ENCODE data around the gene BCL11B.
"Not testable (repeated sequence)": the region's sequence is repeated elsewhere in the genome, so short reads cannot be mapped to it uniquely, and the experiment has no call there.

The BCL11B gene

GRCh38 chr14:99194736-99195135 lies 77.3 kb downstream of the BCL11B start:
- DNase-seq = no peak

DNA sequence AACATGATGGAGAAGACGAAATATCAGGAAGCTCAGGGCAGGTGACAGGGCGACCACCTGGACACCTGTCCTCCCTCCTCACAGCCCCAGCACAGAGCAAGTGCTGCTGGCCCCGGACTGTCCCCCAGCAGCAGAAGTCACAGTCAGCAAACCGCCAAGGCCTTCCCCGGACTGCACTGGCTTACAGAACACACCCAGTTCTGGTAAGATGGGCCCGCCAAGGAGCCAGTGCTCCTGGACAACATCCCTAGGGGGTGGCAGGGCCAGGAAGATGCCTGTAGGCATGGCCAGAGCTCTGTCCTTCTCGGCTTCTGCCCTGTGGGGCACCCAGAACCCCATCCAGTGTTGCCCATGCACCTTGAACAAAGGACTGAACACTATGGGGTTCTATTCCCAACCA lies 77.9 kb downstream of the BCL11B start:
- DNase-seq = no peak

DNA sequence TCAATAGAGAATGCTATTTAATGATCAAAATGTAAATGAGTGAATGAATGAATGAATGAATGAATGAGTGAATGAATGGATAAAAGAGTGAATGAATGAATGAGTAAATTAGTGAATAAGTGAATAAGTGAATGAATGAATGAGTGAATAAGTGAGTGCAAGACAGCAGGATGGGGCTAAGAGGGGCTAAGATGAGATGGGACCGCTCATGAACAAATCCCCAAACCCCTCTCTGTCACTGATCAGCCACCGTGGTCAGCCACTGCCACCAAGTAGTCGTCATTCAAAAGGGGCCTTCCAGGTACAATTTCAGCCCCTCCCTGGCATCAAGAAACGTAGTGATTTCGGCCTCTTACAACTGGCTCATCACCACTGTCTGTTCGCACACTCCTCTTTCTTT lies 79.2 kb downstream of the BCL11B start:
- no peak for DNase-seq

- DNase-seq = peak; percentile 87
These were observed 79.9 kb downstream of the BCL11B start for GRCh38 chr14:99192028-99192621.

DNA sequence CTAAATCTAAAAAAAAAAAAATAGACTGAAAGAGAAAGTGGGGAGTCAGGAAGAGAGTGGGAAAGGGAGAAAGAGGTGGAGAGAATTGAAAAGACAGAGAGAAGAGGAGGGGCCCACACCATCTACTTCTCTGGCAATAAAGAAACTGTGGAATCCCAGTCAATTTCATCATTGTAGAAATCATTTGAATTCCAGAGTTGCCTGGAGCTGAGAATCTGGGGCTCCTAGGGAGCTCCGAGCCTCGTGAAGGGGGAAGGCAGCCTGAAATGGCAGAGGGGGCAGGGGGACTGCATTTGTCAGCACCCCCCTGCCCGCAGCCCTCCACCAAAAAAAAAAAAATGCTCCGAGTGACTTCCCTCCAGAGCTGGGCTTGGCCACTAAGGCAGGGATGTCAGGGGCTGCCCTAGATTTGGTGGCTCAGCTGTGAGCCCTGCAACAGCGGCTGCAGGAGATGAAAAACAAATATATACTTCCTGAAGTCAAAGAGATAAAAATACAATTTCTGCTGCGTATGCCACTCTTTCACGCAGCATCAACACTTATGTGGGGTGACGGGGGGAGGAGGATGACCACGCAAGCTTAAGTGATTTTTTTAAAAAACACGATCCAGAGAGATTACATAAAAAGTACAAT lies 80.5 kb downstream of the BCL11B start:
- peak; percentile 50 for DNase-seq

DNA sequence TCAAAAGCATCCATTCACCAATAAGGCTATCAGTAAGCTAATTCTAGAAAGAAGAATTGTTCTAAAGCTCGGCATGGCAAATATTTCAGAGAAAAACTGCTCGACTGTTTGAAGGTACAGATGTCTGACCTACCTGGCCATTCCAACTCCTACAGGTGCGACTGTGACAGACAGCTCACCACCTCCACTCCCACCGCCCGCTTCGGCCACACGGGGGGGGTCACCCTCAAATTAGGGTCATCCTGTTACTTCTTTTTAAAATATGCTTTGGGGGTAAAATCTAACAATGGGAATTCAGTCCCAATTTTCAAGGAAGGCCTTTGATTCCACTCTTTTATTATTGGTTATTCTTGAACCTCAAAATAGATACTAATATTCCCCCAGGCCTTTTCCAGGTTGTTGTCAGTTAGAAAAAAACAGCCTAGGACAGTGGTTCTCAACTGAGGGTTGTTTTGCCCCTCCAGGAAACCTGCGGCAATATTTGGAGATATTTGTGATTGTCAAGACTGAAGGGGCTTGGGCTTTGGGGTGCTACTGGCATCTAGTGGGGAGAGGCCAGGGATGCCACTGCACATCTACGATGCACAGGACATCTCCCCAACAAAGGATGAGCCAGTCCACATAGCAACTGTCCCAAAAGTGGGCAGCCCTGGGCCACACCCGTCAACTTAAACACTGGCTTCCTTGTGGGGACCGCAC lies 81.2 kb downstream of the BCL11B start:
- DNase-seq = no peak

DNA sequence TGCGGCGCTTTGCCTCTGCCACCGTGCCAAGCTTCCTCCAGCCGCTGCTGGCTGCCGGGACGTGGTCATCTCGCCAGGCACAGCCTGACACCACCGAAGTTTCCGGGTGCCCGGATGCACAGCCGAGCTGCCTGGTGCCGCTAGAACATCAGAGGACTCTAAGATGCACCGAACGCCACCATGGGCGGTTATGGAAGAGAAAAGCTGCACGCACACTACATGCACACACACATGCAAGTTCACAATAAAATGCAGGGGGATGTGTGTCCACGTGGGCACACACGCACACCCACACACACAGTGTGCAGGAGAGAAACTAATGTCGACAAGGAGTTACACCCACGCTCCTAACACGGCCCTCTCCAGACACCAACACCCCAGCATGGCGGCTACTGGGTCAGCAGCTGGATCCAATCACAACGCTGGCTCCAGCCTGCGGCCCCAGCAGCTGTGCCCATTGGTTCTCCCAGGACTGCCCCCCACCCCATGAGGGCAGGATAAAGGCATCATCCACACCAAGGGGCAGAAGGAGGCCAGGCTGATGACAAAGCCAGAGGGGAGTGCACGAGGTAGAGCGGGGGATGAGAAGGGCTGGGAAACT lies 82.7 kb downstream of the BCL11B start:
- no peak for DNase-seq

- no peak for DNase-seq
These were observed 83.2 kb downstream of the BCL11B start for GRCh38 chr14:99188731-99189191.

GRCh38 chr14:99187858-99188257 lies 84.1 kb downstream of the BCL11B start:
- DNase-seq = no peak

- no peak for DNase-seq
These were observed 84.9 kb downstream of the BCL11B start for GRCh38 chr14:99186956-99187690.

DNA sequence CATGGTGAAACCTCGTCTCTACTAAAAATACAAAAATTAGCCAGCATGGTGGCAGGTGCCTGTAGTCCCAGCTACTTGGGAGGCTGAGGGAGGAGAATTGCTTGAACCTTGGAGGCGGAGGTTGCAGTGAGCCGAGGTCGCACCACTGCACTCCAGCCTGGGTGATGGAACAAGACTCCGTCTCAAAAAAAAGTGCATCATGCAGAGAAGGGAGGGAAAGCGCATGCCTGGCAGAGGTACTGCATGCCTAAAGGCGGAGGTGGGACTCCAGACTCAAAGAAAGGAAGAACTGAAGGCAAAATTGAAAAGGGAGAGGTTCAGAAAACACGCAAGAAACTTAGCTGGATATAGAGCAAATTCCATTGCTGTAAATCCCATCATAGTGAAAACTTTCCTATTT lies 85.7 kb downstream of the BCL11B start:
- DNase-seq = not testable (repeated sequence)

- no peak for DNase-seq
These were observed 86.4 kb downstream of the BCL11B start for GRCh38 chr14:99185436-99186068.

DNA sequence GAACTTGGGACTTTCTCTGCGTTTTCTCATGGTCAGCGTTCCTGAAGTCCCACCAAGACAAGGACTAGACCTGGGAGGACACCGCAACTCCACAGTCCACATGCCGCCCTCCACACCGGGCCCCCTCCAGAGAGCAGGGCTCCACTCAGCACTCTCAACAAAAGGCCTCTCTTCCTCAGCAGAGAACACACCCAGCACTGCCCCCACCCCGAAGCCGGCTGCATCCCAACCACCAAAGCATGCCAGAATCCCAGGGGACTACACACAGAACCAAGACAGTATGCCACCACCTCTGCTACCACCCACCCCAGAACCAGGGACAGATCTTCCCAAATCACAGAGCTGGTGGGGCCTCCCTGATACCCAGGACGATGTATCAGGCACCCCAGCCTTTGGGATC lies 88.3 kb downstream of the BCL11B start:
- DNase-seq = no peak

DNA sequence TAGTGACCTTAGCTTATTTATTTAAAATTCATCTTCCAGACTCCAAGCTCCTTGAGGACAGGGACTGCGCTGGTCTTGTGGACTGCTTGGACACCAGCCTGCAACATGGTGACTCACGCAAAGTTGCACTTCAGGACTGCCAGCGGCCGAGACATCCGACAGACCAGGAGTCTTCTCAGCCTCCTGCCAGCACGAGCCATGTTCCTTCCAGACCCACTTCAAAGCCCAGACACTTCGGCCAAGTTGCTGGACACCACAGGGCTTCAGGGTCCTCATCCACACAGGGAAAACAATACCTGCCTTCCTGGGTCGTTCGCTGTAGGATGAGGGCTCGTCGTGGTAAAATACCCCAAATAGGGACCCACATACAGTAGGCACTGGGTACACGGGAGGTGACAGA lies 88.7 kb downstream of the BCL11B start:
- DNase-seq = no peak

- DNase-seq = no peak
These were observed 89.3 kb downstream of the BCL11B start for GRCh38 chr14:99182548-99183250.

GRCh38 chr14:99181804-99182520 lies 90.0 kb downstream of the BCL11B start:
- DNase-seq = no peak

DNA sequence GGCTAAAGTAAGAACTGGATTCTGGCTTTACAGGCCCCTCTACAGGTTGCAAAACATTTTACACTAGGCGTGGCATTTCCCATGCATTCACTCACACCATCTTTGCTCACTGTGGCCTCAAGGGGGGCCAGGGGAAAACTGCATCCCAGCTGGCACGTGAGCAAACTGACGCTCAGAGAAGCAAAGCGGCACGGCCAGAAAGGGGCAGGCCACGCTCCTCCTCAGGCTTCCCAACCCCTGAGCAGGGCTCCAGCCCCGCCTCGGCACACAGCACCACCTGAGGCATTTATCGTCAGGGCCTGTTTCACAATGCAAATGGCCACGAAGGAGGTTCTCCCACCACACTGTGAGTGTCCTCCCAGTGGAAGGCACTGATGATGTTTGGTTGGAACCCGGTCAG lies 90.8 kb downstream of the BCL11B start:
- no peak for DNase-seq

DNA sequence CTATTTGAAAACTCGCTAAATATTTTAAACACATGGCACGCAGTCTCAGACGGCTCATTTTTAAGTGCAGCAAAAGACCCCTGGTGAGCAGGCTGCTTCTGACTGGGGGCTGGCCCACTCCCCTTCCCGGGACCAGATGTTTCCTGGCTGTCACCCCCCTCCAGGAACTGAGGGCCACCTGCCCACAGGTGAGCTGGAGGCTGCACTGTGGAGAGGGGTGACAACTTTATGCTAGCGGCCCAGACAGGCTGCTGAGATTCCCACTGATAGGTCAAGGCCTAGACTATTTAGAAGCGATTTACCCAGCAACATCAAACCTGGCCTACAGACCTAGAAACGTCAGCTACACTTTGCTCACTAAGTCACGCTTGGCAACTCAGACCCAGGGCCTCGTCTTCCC lies 92.1 kb downstream of the BCL11B start:
- DNase-seq = no peak

DNA sequence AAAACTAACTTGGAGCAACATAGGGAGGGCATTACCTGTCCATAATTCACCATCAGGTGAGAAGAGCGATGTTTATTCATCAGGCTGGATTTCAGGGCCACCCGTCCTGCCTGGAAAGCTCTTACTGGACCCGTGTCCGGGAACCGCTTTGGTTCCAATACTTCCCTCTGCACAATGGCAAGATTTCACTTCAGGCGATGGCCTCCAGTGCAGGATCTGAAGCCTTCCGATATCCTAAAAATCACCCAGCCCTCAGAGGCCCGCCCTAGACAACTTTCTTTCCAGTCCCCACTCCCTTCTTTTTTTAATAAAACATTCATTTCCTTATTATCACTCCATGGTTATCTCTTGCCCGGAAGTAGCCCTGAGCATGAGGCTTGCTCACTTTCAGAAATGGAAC lies 92.5 kb downstream of the BCL11B start:
- no peak for DNase-seq

GRCh38 chr14:99177886-99178835 lies 93.8 kb downstream of the BCL11B start:
- no peak for DNase-seq

All from fibroblast of upper back skin (primary cell).